HCT116 (cell line): ENCODE measurements around the gene SSUH2.

ENCODE experiments used
- CTCF ChIP-seq, 3 experiments: fragments of 200-600 bp in 1 of 3; sonication (generic) in 1 of 3; IDR thresholded peaks in 2 of 3; conservative IDR thresholded peaks in 1 of 3; 2 replicates each; pipeline ENCODE4 v1.5.1; 2012 to 2017; ENCODE audit warnings: low read depth in 2 of 3, low read length in 2 of 3, antibody characterized with exemption in 1 of 3, borderline replicate concordance in 1 of 3, control low read depth in 1 of 3, mild to moderate bottlenecking in 1 of 3, mixed read lengths in 1 of 3, mixed run types in 1 of 3, moderate library complexity in 1 of 3; ENCODE audit not compliant: insufficient read depth in 1 of 3
- EZH2 ChIP-seq: fragments of 200-600 bp; sonication (generic); IDR thresholded peaks from 2 replicates; pipeline ENCODE4 v1.6.1; 2017; ENCODE audit warnings: antibody characterized with exemption, mixed run types
- POLR2A ChIP-seq: IDR thresholded peaks from 2 replicates; pipeline ENCODE4 v1.7.0; 2011; ENCODE audit warnings: borderline replicate concordance; ENCODE audit not compliant: insufficient read depth, insufficient read length; ENCODE audit errors: extremely low read depth
- POLR2AphosphoS5 ChIP-seq: IDR thresholded peaks from 2 replicates; pipeline ENCODE4 v1.6.1; 2011; ENCODE audit warnings: mild to moderate bottlenecking, low read depth, low read length, moderate library complexity
- REST ChIP-seq: IDR thresholded peaks from 2 replicates; pipeline ENCODE4 v1.6.1; 2012; ENCODE audit warnings: low read depth
- ZBTB33 ChIP-seq: IDR thresholded peaks from 2 replicates; pipeline ENCODE4 v1.6.1; 2011; ENCODE audit warnings: mild to moderate bottlenecking, low read length, moderate library complexity; ENCODE audit not compliant: insufficient replicate concordance; ENCODE audit errors: extremely low read depth
- ZNF274 ChIP-seq: fragments of 200-500 bp; sonication (Bioruptor generic); IDR thresholded peaks from 2 replicates; pipeline ENCODE4 v1.6.1; 2014; ENCODE audit warnings: mild to moderate bottlenecking, low read depth, low read length, inconsistent platforms
- TF ChIP-seq, protein P1 (sequence below): IDR thresholded peaks from 2 replicates; pipeline ENCODE4 v1.6.1; 2012

- TF ChIP-seq POLR2AphosphoS5 (no peak), ZNF274 (no peak), EZH2 (no peak), CTCF (IDR thresholded peaks at IDR 0.05 in 2 of 3, conservative IDR thresholded peaks at IDR 0.05 in 1 of 3; ENCODE audit: borderline replicate concordance in 1 of 3, insufficient read depth in 1 of 3, low read depth in 2 of 3, low read length in 2 of 3) (no peak), POLR2A (no peak), REST (no peak), ZBTB33 (no peak)
- TF ChIP-seq, protein P1, sequence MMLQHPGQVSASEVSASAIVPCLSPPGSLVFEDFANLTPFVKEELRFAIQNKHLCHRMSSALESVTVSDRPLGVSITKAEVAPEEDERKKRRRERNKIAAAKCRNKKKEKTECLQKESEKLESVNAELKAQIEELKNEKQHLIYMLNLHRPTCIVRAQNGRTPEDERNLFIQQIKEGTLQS, result no peak
Measured at GRCh38 chr3:8621141-8621540, 23.5 kb downstream of the SSUH2 start.
